ENCODE data around the gene CADPS2. TPM values are rescaled to one million over a fixed set of nuclear protein-coding genes. Genes with fewer than 3 reads are reported as not detected.

The CADPS2 gene
- total RNA-seq, 6 donors from 2014 or later, result 33.3 to 74.7 (median 45.7) TPM

DNA sequence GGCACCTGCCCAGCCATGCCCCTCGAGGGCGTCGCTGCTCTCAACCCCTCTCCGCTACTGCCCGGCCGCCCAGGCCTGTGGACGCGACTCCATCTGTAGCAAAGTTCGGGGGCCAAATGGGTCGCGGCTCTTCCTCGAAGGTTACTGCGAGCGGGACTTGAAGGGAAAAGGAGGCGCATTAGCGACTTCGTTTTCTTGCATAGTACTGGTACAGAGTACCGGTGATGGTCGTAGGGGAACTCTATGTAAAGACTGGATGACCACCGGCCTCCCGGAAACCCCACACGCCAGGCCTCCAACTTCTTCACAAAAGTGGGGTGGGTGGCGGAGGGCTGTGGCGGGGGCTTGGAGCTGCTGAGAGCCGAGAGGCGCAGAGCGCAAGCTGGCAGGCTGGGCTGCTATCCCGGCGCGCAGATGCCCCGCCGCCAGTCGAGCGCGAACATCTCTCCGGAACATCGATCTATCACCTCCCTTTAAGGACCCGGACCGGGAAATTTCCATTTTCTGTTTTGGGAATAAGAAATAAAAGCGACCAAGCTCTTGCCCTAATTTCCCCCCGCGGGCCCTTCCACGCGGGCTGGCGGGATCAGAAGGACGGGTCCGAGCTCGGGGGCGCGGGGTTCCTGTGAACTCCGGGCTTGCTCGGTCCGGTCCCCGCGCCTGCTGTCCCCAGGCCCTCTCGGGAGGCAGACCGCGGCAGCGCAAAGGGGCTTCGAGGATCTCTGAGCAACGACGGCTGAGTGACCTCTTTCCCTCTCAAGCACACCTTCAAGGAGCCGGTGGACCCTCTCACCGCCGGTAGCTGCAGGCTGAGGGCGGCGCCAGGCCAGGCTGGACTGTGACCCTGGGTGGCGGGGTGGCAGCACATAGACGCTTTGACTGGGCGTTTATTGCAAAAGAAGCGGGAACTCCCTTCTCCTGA is 569.5 kb downstream of the CADPS2 start:
- Histone ChIP-seq H3K36me3 (no peaks in the 10 kb centered on the region), H3K27ac (no peak overlapping the region), H3K4me1 (peaks cover 1 to 24% (median 12%) of the 10 kb centered on the region in 4 donors), H3K4me3 (peak overlapping the region in 1 of 4 donors; percentile 6), H3K9me3 (no peaks in the 10 kb centered on the region), H3K27me3 (peaks cover 0 to 47% (median 15%) of the 10 kb centered on the region in 4 donors)
- 9% methylated on average over 35 to 69 of the region's 71 CpGs for WGBS, 2 donors
- DNase-seq (peak in 1 of 2 donors; percentile 81), ATAC-seq (ENCODE audit: low FRiP score in 2 of 2) (peak in 1 of 2 donors; percentile 32)
- TF ChIP-seq, protein P1, sequence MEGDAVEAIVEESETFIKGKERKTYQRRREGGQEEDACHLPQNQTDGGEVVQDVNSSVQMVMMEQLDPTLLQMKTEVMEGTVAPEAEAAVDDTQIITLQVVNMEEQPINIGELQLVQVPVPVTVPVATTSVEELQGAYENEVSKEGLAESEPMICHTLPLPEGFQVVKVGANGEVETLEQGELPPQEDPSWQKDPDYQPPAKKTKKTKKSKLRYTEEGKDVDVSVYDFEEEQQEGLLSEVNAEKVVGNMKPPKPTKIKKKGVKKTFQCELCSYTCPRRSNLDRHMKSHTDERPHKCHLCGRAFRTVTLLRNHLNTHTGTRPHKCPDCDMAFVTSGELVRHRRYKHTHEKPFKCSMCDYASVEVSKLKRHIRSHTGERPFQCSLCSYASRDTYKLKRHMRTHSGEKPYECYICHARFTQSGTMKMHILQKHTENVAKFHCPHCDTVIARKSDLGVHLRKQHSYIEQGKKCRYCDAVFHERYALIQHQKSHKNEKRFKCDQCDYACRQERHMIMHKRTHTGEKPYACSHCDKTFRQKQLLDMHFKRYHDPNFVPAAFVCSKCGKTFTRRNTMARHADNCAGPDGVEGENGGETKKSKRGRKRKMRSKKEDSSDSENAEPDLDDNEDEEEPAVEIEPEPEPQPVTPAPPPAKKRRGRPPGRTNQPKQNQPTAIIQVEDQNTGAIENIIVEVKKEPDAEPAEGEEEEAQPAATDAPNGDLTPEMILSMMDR (IDR thresholded peaks at IDR 0.05), result no peak
- TF ChIP-seq POLR2AphosphoS5 (IDR thresholded peaks at IDR 0.05) (no peak), POLR2A (IDR thresholded peaks at IDR 0.05) (no peak), EP300 (IDR thresholded peaks at IDR 0.05) (no peak)

DNA sequence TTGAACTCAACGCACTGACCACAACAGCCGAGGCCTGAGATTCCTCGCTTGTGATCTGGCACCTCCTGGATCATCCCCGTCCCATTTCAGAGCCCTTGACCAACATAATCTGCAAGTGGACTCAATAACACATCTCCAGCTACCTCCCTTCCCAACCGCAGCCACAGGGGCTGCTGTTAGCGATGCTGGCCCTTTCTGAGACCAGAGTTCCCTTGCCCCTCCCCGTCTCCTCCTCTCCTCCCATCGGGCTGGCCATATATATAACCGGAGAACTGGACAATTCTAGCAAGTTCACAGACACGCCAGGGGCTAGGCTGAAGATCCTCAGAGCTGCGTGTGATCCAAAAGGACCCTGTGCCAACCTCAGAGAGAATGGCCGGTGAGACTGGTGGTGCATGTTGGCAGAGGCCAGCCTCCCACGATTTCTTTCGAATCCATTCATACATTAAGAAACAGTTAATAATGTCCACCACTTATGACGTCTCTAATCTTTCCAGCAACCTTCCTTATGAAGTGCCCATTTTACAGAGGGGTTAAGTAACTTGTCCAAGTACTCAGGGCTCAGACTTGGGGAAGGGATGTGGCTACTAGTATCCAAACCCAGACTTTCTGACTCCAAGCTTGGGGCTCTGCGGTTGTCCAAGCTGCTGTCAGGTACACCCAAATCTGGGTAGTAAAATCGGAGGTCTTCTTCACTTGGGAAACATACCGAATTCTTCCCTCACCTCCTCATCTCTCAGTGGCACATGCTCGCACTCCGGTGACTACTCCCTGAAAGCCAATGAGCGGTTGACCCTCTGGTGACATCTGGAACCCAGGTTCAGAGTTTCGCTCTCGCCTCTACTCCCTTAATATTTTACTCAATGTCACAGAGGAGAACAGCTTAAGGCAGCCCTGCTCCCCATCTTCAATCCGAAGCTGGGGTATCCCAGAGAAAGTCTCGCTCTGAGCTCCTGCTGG is 570.5 kb downstream of the CADPS2 start:
- Histone ChIP-seq H3K27me3 (peaks cover 0 to 51% (median 17%) of the 10 kb centered on the region in 4 donors), H3K4me3 (no peak overlapping the region), H3K27ac (no peak overlapping the region), H3K4me1 (peaks cover 3 to 32% (median 12%) of the 10 kb centered on the region in 4 donors), H3K9me3 (no peaks in the 10 kb centered on the region), H3K36me3 (no peaks in the 10 kb centered on the region)
- DNase-seq, result no peak
- TF ChIP-seq POLR2AphosphoS5 (IDR thresholded peaks at IDR 0.05), result no peak
- TF ChIP-seq EP300 (IDR thresholded peaks at IDR 0.05), result no peak
- TF ChIP-seq, protein P1 (IDR thresholded peaks at IDR 0.05), result no peak
- TF ChIP-seq POLR2A (IDR thresholded peaks at IDR 0.05), result no peak
- 10 to 11% methylated on average over 20 to 23 of the region's 25 CpGs for WGBS, 2 donors
- no peak for ATAC-seq (ENCODE audit: low FRiP score in 2 of 2)

DNA sequence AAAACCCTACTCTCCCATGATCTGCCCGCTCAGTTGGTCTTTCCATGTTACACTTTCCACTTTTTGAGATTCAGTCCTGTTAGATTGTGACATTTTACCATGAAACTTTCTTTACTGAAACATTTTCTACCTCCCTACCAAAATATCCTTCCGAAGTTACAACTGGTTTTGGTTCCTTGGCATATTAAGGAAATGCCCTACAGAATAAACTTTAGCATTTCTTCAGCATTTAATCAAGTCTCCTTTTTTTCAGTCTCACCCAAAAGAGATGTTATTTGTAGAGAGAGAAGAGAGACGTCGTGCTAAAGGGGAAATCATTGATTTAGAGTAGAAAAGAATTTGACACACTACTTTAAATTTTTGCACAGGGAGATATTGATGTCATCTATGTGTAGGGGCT is 572.0 kb downstream of the CADPS2 start:
- Histone ChIP-seq H3K36me3 (no peaks in the 10 kb centered on the region), H3K4me3 (no peak overlapping the region), H3K4me1 (peaks cover 8 to 40% (median 21%) of the 10 kb centered on the region in 4 donors), H3K27me3 (peaks cover 0 to 66% (median 20%) of the 10 kb centered on the region in 4 donors), H3K27ac (no peak overlapping the region), H3K9me3 (no peaks in the 10 kb centered on the region)
- WGBS, 2 donors, result 22% methylated on average over 4 of the region's 4 CpGs
- DNase-seq (no peak), ATAC-seq (ENCODE audit: low FRiP score in 2 of 2) (no peak)
- TF ChIP-seq EP300 (IDR thresholded peaks at IDR 0.05) (no peak), POLR2A (IDR thresholded peaks at IDR 0.05) (no peak), POLR2AphosphoS5 (IDR thresholded peaks at IDR 0.05) (no peak)
- TF ChIP-seq, protein P1 (IDR thresholded peaks at IDR 0.05), result no peak

DNA sequence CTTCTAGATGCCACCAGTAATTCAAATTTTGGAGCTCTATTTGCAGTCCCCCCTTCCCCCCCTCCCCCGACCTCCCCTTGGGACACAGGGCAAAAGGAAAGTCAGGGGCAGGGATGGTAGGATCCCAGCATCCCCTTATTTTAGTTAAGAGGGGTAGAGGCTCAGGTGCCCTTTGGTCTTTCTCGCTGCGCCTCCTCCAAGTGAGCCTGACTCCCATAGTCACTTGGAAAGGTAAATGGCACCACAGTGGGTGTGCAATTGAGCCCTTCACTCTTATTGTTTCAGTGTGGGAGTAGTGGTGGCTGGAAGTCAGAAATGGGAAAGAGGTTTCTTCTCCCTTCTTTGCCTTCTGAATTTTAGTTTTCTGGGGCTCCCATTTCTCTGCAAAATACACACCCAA is 573.5 kb downstream of the CADPS2 start:
- Histone ChIP-seq H3K9me3 (no peaks in the 10 kb centered on the region), H3K27ac (no peak overlapping the region), H3K27me3 (peaks cover 0 to 73% (median 23%) of the 10 kb centered on the region in 4 donors), H3K36me3 (no peaks in the 10 kb centered on the region), H3K4me1 (peaks cover 8 to 40% (median 21%) of the 10 kb centered on the region in 4 donors), H3K4me3 (no peak overlapping the region)
- WGBS, 2 donors, result 27 to 37% methylated on average over 3 of the region's 3 CpGs
- ATAC-seq (ENCODE audit: low FRiP score in 2 of 2), result no peak
- no peak for DNase-seq
- TF ChIP-seq POLR2A (IDR thresholded peaks at IDR 0.05) (no peak), EP300 (IDR thresholded peaks at IDR 0.05) (no peak), POLR2AphosphoS5 (IDR thresholded peaks at IDR 0.05) (no peak)
- TF ChIP-seq, protein P1 (IDR thresholded peaks at IDR 0.05), result no peak
